Measurements from ENCODE around the gene AKAP8L. TPM values are rescaled to one million over a fixed set of nuclear protein-coding genes. Genes with fewer than 3 reads are reported as not detected.

AKAP8L gene
- total RNA-seq, 4 donors from 2014 or later, result 129 to 275 (median 247) TPM

GRCh38 chr19:15374796-15375440, 43.9 kb downstream of the AKAP8L start:
- TF ChIP-seq, protein P1, sequence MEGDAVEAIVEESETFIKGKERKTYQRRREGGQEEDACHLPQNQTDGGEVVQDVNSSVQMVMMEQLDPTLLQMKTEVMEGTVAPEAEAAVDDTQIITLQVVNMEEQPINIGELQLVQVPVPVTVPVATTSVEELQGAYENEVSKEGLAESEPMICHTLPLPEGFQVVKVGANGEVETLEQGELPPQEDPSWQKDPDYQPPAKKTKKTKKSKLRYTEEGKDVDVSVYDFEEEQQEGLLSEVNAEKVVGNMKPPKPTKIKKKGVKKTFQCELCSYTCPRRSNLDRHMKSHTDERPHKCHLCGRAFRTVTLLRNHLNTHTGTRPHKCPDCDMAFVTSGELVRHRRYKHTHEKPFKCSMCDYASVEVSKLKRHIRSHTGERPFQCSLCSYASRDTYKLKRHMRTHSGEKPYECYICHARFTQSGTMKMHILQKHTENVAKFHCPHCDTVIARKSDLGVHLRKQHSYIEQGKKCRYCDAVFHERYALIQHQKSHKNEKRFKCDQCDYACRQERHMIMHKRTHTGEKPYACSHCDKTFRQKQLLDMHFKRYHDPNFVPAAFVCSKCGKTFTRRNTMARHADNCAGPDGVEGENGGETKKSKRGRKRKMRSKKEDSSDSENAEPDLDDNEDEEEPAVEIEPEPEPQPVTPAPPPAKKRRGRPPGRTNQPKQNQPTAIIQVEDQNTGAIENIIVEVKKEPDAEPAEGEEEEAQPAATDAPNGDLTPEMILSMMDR (IDR thresholded peaks at IDR 0.05), result no peak
- TF ChIP-seq POLR2A (IDR thresholded peaks at IDR 0.05), result no peak
- Histone ChIP-seq H3K9me3 (no peaks in the 10 kb centered on the region), H3K4me3 (no peak overlapping the region), H3K36me3 (peaks cover 0 to 48% (median 0%) of the 10 kb centered on the region in 3 donors), H3K4me1 (peaks cover 4 to 34% (median 14%) of the 10 kb centered on the region in 4 donors), H3K27ac (peak overlapping the region in 2 of 4 donors; percentile 11 to 24), H3K27me3 (no peaks in the 10 kb centered on the region)
- DNase-seq, result no peak

GRCh38 chr19:15374105-15374651, 44.6 kb downstream of the AKAP8L start:
- peaks cover 4 to 34% (median 14%) of the 10 kb centered on the region in 4 donors for H3K4me1 ChIP-seq
- no peak overlapping the region for H3K4me3 ChIP-seq
- peak overlapping the region in 1 of 4 donors; percentile 11 for H3K27ac ChIP-seq
- no peak for DNase-seq
- H3K27me3 ChIP-seq, result no peaks in the 10 kb centered on the region
- H3K9me3 ChIP-seq, result no peaks in the 10 kb centered on the region
- peaks cover 0 to 55% (median 0%) of the 10 kb centered on the region in 3 donors for H3K36me3 ChIP-seq
- TF ChIP-seq, protein P1 (IDR thresholded peaks at IDR 0.05), result no peak
- no peak for TF ChIP-seq POLR2A (IDR thresholded peaks at IDR 0.05)

DNA sequence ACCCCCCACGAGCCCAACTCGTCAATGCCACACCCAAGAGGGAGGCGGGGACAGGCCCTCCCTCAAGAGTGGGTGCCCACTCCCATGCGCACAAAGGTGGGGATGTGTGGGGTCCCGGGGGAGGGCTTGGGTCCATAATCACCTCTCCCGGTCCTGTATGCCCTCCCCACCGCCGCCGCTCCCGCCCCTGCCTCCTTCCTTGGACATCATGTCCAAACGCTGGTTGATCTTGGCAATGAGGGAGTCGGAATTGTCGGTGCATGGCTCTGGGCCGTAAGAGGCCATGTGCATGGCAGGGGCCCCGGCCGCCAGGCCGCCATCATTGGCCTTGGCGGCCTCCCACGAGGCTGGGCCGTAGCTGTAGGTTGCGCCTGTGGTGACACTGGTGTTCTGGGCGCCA, 45.1 kb downstream of the AKAP8L start:
- H3K4me3 ChIP-seq, result no peak overlapping the region
- H3K9me3 ChIP-seq, result no peaks in the 10 kb centered on the region
- no peaks in the 10 kb centered on the region for H3K27me3 ChIP-seq
- TF ChIP-seq POLR2A (IDR thresholded peaks at IDR 0.05), result no peak
- H3K4me1 ChIP-seq, result peaks cover 4 to 34% (median 14%) of the 10 kb centered on the region in 4 donors
- DNase-seq, result no peak
- peaks cover 0 to 61% (median 0%) of the 10 kb centered on the region in 3 donors for H3K36me3 ChIP-seq
- H3K27ac ChIP-seq, result no peak overlapping the region

DNA sequence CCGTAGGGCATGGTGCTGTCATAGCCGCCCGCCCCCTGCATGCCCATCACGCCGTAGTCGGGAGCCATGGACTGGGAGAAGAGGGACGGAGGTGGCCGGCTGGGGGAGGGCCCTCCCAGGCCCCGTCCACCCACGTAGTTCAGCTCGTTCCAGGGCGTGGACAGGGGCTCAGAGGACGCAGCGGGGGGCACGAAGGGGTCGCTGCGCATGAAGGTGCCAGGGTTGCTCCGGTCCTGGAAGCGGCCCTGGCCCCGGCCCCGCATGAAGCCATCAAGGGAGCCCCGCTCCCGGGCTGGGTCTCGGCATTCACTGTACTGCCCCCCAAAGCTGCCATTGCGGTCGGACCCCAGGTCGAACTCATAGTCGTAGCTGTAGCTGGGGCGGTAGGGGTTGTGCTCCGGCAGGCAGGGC, 45.9 kb downstream of the AKAP8L start:
- Histone ChIP-seq H3K4me1 (peaks cover 4 to 33% (median 12%) of the 10 kb centered on the region in 4 donors), H3K27ac (no peak overlapping the region), H3K4me3 (no peak overlapping the region), H3K27me3 (no peaks in the 10 kb centered on the region), H3K36me3 (peaks cover 0 to 68% (median 0%) of the 10 kb centered on the region in 3 donors), H3K9me3 (no peaks in the 10 kb centered on the region)
- DNase-seq, result no peak
- TF ChIP-seq, protein P1 (IDR thresholded peaks at IDR 0.05), result no peak
- no peak for TF ChIP-seq POLR2A (IDR thresholded peaks at IDR 0.05)

DNA sequence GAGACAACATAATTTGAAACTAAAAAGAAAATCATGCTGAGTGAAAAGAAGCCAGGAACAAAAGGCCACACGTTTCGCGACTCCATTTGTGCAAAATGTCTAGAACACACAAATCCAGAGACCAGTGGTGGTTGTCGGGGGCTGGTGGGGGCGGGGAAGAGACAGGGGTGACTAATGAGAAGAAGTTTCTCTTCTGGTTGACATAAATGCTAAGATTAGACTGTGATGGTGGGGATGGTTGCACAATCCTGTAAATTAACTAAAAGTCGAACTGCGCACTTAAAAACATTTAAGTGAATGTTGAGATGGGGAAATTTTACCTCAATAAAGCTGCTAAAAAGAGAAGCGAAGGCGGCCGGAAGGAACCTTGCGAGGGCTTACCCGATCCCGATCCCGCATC, 46.3 kb downstream of the AKAP8L start:
- no peak for DNase-seq
- no peak overlapping the region for H3K27ac ChIP-seq
- H3K36me3 ChIP-seq, result peaks cover 0 to 72% (median 0%) of the 10 kb centered on the region in 3 donors
- no peaks in the 10 kb centered on the region for H3K9me3 ChIP-seq
- no peak overlapping the region for H3K4me3 ChIP-seq
- no peak for TF ChIP-seq POLR2A (IDR thresholded peaks at IDR 0.05)
- TF ChIP-seq, protein P1 (IDR thresholded peaks at IDR 0.05), result no peak
- H3K27me3 ChIP-seq, result no peaks in the 10 kb centered on the region
- peaks cover 4 to 29% (median 8%) of the 10 kb centered on the region in 4 donors for H3K4me1 ChIP-seq

- H3K36me3 ChIP-seq, result peaks cover 0 to 78% (median 0%) of the 10 kb centered on the region in 3 donors
- no peak overlapping the region for H3K27ac ChIP-seq
- no peak for DNase-seq
- TF ChIP-seq, protein P1 (IDR thresholded peaks at IDR 0.05), result no peak
- TF ChIP-seq POLR2A (IDR thresholded peaks at IDR 0.05), result no peak
- no peaks in the 10 kb centered on the region for H3K9me3 ChIP-seq
- H3K27me3 ChIP-seq, result no peaks in the 10 kb centered on the region
- H3K4me3 ChIP-seq, result no peak overlapping the region
- H3K4me1 ChIP-seq, result peaks cover 0 to 23% (median 3%) of the 10 kb centered on the region in 4 donors
Observed at GRCh38 chr19:15371786-15372380, 46.9 kb downstream of the AKAP8L start.

All from Peyer's patch (tissue), 4 donors.